Tibial nerve (tissue), 4 donors: ENCODE results near the gene NDUFC1.

Experiments
- EP300 ChIP-seq, 2 donors: sonication (generic); formaldehyde crosslinking; IDR thresholded peaks; one replicate each; pipeline ENCODE4 v1.6.1; 2017; ENCODE audit warnings: antibody characterized with exemption in 2 of 2, mild to moderate bottlenecking in 1 of 2
- POLR2A ChIP-seq, 2 donors: fragments of 450-650 bp; IDR thresholded peaks; one replicate each; pipeline ENCODE4 v1.6.1; 2017; ENCODE audit warnings: antibody characterized with exemption in 2 of 2, mild to moderate bottlenecking in 2 of 2, moderate library complexity in 2 of 2
- TF ChIP-seq, protein P1 (sequence below), 5 experiments: fragments of 200-600 bp in 3 of 5; fragments of 450-650 bp in 2 of 5; sonication (generic) in 3 of 5; IDR thresholded peaks; one replicate each; pipeline ENCODE4 v1.5.1; 2016 to 2019; ENCODE audit warnings: antibody characterized with exemption in 5 of 5, mild to moderate bottlenecking in 3 of 5, moderate library complexity in 2 of 5

DNA sequence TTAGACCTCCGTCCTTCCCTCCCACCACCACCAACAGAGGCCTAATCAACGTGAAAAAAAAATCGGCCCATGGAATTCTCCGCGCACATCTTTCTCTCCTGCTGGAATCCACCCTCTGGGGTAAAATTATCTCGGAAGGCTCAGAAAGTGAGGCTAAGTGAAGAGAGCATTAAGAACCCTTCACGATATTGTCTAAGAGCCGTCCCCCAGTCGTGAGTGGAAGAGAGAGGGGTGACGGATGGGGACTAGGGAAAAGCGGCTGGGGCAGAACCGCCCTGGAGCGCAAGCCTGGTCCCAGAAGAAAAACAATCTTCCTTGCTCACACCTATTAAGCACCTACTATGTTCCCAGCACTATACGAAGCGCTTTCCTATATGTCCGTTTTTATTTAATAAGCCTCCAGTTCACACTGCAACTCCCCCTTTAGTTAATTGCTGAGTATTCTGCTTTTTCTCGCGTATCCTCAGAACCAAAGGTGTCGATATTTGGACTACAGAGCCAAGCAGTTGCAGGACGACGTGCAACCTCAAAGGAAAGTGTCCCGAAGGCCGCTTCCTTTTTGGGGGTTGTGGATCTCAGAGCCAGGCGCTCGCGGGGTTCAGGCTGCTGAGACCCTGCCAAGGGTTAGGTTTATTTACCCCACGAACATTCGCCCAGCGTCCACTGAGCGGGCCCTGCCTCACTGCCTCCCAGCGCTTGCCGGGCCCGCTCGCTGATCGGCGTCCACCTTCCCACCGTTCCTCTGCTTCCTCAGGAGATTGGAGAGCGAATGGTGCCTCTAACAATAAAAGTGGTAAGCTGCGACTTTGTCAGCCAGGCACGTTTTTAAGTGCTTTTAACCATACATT lies 23.1 kb downstream of the NDUFC1 start:
- TF ChIP-seq, protein P1, sequence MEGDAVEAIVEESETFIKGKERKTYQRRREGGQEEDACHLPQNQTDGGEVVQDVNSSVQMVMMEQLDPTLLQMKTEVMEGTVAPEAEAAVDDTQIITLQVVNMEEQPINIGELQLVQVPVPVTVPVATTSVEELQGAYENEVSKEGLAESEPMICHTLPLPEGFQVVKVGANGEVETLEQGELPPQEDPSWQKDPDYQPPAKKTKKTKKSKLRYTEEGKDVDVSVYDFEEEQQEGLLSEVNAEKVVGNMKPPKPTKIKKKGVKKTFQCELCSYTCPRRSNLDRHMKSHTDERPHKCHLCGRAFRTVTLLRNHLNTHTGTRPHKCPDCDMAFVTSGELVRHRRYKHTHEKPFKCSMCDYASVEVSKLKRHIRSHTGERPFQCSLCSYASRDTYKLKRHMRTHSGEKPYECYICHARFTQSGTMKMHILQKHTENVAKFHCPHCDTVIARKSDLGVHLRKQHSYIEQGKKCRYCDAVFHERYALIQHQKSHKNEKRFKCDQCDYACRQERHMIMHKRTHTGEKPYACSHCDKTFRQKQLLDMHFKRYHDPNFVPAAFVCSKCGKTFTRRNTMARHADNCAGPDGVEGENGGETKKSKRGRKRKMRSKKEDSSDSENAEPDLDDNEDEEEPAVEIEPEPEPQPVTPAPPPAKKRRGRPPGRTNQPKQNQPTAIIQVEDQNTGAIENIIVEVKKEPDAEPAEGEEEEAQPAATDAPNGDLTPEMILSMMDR (IDR thresholded peaks at IDR 0.05) = no peak
- TF ChIP-seq POLR2A (IDR thresholded peaks at IDR 0.05) (no peak), EP300 (IDR thresholded peaks at IDR 0.05) (no peak)
